B cell (primary cell): ENCODE data around the gene ADD3. TPM values are rescaled to one million over a fixed set of nuclear protein-coding genes. Genes with fewer than 3 reads are reported as not detected.

Experiments
- ATAC-seq: fragments of 200-7000 bp; cut with Tn5 transposase; one replicate; pipeline ENCODE4 v1.10.0; 2021; ENCODE audit warnings: low read depth, mild to moderate bottlenecking, moderate number of reproducible peaks, moderate library complexity
- CTCF ChIA-PET: fragments of 350-600 bp; sonication (Branson Sonifier 250); formaldehyde crosslinking; loops from one replicate; lab custom pipeline; 2021; ENCODE audit warnings: antibody characterized with exemption, inconsistent platforms; lab: Charles Lee
- POLR2A ChIA-PET: fragments of 350-600 bp; sonication (Branson Sonifier 250); formaldehyde crosslinking; loops from one replicate; lab custom pipeline; 2021; ENCODE audit warnings: antibody characterized with exemption; lab: Charles Lee
- DNase-seq: peaks from one replicate; pipeline ENCODE4 v3.0.0; 2013
- H2AFZ ChIP-seq: 2 replicates; pipeline ENCODE4 v1.6.1; 2012; ENCODE audit warnings: mild to moderate bottlenecking, low read depth, low read length; ENCODE audit not compliant: insufficient read depth, poor library complexity, severe bottlenecking
- H3K27ac ChIP-seq, 2 donors: 1 replicate in 1 of 2; 2 replicates in 1 of 2; pipeline ENCODE4 v1.5.1; 2012 to 2013; ENCODE audit warnings: low read length in 2 of 2, mild to moderate bottlenecking in 2 of 2, moderate library complexity in 1 of 2
- H3K27me3 ChIP-seq, 4 experiments: fragments of 200-600 bp in 1 of 4; sonication (generic) in 1 of 4; replicated peaks in 1 of 4; 1 replicate in 2 of 4; 2 replicates in 2 of 4; pipeline versions ENCODE4 v1.6.1 to v1.7.0; 2013 to 2016; ENCODE audit warnings: low read length in 3 of 4, mild to moderate bottlenecking in 2 of 4, mixed read lengths in 1 of 4, moderate library complexity in 1 of 4; ENCODE audit not compliant: insufficient read depth in 4 of 4, control insufficient read depth in 3 of 4; ENCODE audit errors: control extremely low read depth in 1 of 4
- H3K36me3 ChIP-seq, 2 experiments: replicated peaks in 1 of 2; 1 replicate in 1 of 2; 2 replicates in 1 of 2; pipeline versions ENCODE4 v1.6.1 to v1.7.1; 2013; ENCODE audit warnings: low read length in 1 of 2; ENCODE audit not compliant: insufficient read depth in 2 of 2, control insufficient read depth in 1 of 2; ENCODE audit errors: control extremely low read depth in 1 of 2, extremely low read depth in 1 of 2
- H3K4me1 ChIP-seq, 2 donors: fragments of 200-600 bp in 1 of 2; sonication (generic) in 1 of 2; 1 replicate in 1 of 2; 2 replicates in 1 of 2; pipeline versions ENCODE4 v1.5.1 to v1.6.1; 2013 to 2017; ENCODE audit warnings: low read length in 2 of 2; ENCODE audit not compliant: control insufficient read depth in 2 of 2, insufficient read depth in 2 of 2
- H3K4me2 ChIP-seq: replicated peaks from 2 replicates; pipeline ENCODE3; 2012; ENCODE audit warnings: mild to moderate bottlenecking, low read depth, low read length; ENCODE audit not compliant: poor library complexity, severe bottlenecking
- H3K4me3 ChIP-seq, 5 experiments: fragments of 200-600 bp in 1 of 5; sonication (generic) in 1 of 5; 1 replicate in 3 of 5; 2 replicates in 2 of 5; pipeline versions ENCODE4 v1.5.1 to v1.7.0; 2011 to 2016; ENCODE audit warnings: low read length in 4 of 5, mild to moderate bottlenecking in 4 of 5, low read depth in 2 of 5, control low read depth in 1 of 5, moderate library complexity in 1 of 5; ENCODE audit not compliant: insufficient read depth in 1 of 5; ENCODE audit errors: control extremely low read depth in 1 of 5, extremely low read depth in 1 of 5
- H3K79me2 ChIP-seq: fragments of 200-600 bp; sonication (generic); one replicate; pipeline ENCODE4 v1.6.0; 2016; ENCODE audit warnings: low read length; ENCODE audit not compliant: control insufficient read depth, insufficient read depth
- H3K9ac ChIP-seq: fragments of 200-600 bp; sonication (generic); 2 replicates; pipeline ENCODE4 v1.6.1; 2017; ENCODE audit warnings: mild to moderate bottlenecking, low read length, moderate library complexity
- H3K9me3 ChIP-seq, 3 donors: one replicate each; pipeline versions ENCODE4 v1.6.1 to v1.7.1; 2013; ENCODE audit warnings: low read length in 2 of 3; ENCODE audit not compliant: control insufficient read depth in 2 of 3, insufficient read depth in 1 of 3; ENCODE audit errors: control extremely low read depth in 1 of 3
- H4K20me1 ChIP-seq: 2 replicates; pipeline ENCODE4 v1.6.0; 2012; ENCODE audit warnings: mild to moderate bottlenecking, low read length; ENCODE audit not compliant: insufficient read depth, control insufficient read depth, poor library complexity, severe bottlenecking
- H3K27ac Mint-ChIP-seq: one replicate; pipeline ENCODE4 v1.8.0; 2021; ENCODE audit warnings: mixed read lengths
- H3K27me3 Mint-ChIP-seq: one replicate; pipeline ENCODE4 v1.8.0; 2021; ENCODE audit warnings: mixed read lengths
- H3K4me1 Mint-ChIP-seq: one replicate; pipeline ENCODE4 v1.8.0; 2021; ENCODE audit warnings: mixed read lengths
- H3K4me3 Mint-ChIP-seq: one replicate; pipeline ENCODE4 v1.8.0; 2021; ENCODE audit warnings: mixed read lengths
- H3K9me3 Mint-ChIP-seq: one replicate; pipeline ENCODE4 v1.8.0; 2022; ENCODE audit warnings: mixed read lengths; ENCODE audit not compliant: insufficient read depth
- CTCF ChIP-seq: fragments of 200-600 bp; IDR thresholded peaks from one replicate; pipeline ENCODE4 v1.8.0; 2022; ENCODE audit warnings: antibody characterized with exemption, mild to moderate bottlenecking
- EZH2 ChIP-seq: IDR thresholded peaks from 2 replicates; pipeline ENCODE4 v1.6.1; 2012; ENCODE audit warnings: borderline replicate concordance, low read depth, mild to moderate bottlenecking, moderate library complexity, low read length; ENCODE audit not compliant: insufficient read depth, poor library complexity, severe bottlenecking
- WGBS: methylation state at CpG from one replicate; pipeline ENCODE4 v1.1.5; 2013; ENCODE audit warnings: missing lambda C conversion rate; ENCODE audit not compliant: insufficient coverage; 5-methylcytosine and 5-hydroxymethylcytosine counted together
- intact Hi-C: fragments of 100-400 bp; cut with micrococcal nuclease; formaldehyde crosslinking; loops from one replicate; pipeline ENCODE4 v1.10.0; 2022
- polyA plus RNA-seq: library from polyadenylated mRNA; depleted of rRNA; stranded (reverse); fragments of >200 nt; gene quantifications from 2 replicates; pipeline ENCODE4 v1.2.3, GENCODE V29; 2012
- total RNA-seq, 2 donors: library from RNA; stranded (reverse); fragments of 120-200 nt in 1 of 2; gene quantifications; 1 replicate in 1 of 2; 2 replicates in 1 of 2; pipeline versions ENCODE4 v1.2.3 to v1.2.4, GENCODE V29; 2013 to 2022

Gene ADD3
- total and polyA plus RNA-seq, 2 donors (not counting 1 experiment from before 2014, with no cell fraction given) = 156 to 185 TPM

- Histone ChIP-seq H3K27ac (no peak overlapping the region), H2AFZ (no peak overlapping the region), H3K4me3 (no peak overlapping the region), H3K4me1 (peaks cover 66 to 67% of the 10 kb centered on the region in 2 donors), H3K36me3 (no peaks in the 10 kb centered on the region), H3K9me3 (peaks cover 2 to 11% (median 2%) of the 10 kb centered on the region in 3 donors), H3K4me2 (no peak overlapping the region), H3K27me3 (peaks cover 0 to 41% (median 19%) of the 10 kb centered on the region in 4 experiments), H3K9ac (no peak overlapping the region), H4K20me1 (no peaks in the 10 kb centered on the region), H3K79me2 (no peaks in the 10 kb centered on the region)
- POLR2A ChIA-PET = interaction anchor here (0.6 to 0.7 kb wide), 2 partner anchors 194 to 362 kb away, joined by 3 to 7 read pairs; no protein-coding TSS in a partner anchor
- Mint-ChIP-seq H3K4me1 (peaks cover 58% of the 10 kb centered on the region), H3K4me3 (peak overlapping the region; percentile 8), H3K27me3 (peaks cover 25% of the 10 kb centered on the region), H3K9me3 (no peaks in the 10 kb centered on the region), H3K27ac (no peak overlapping the region)
- no peak for TF ChIP-seq EZH2
- TF ChIP-seq CTCF = no peak
- ATAC-seq (no peak), DNase-seq (no peak)
- intact Hi-C loops = loop anchor here (2.0 to 5.0 kb wide), 3 partner anchors 17 to 71 kb away; partner anchors contain the start of gene MXI1
- 94% methylated on average over 5 of the region's 8 CpGs for WGBS
- CTCF ChIA-PET = interaction anchor here (0.6 to 1.4 kb wide), 4 partner anchors 18 to 123 kb away, joined by 3 to 7 read pairs (median 5); no protein-coding TSS in a partner anchor
Measured at GRCh38 chr10:110156046-110156445, 148.3 kb downstream of the ADD3 start.
